HG03432 (cell line): Measurements from ENCODE around the gene ORC2.
"Not testable (repeated sequence)": the region's sequence is repeated elsewhere in the genome, so short reads cannot be mapped to it uniquely, and the experiment has no call there.

Experiments used
- ATAC-seq: cut with Tn5 transposase; IDR thresholded peaks from one replicate; pipeline ENCODE4 v1.9.1; 2021; ENCODE audit warnings: mild to moderate bottlenecking, moderate library complexity; ENCODE audit not compliant: unreplicated experiment

ORC2 gene

DNA sequence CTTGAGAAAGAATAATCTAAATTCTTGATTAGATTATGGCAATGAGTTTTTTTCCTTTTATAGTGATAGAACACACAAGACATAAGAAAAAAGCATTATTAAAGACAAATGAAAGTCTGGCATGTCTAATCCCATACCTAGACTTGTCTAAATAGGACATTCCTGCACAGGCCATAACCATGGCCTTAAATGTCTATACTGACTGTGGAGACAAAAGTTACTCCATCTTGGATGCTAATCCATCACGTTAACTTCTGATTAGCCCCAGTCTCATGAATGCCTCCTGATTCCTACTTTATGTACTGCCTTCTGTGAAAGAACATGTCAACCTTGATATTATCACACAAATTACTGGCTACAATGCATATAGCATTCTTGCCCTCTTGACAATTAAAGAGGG, 23.6 kb downstream of the ORC2 start:
- ATAC-seq, result no peak

DNA sequence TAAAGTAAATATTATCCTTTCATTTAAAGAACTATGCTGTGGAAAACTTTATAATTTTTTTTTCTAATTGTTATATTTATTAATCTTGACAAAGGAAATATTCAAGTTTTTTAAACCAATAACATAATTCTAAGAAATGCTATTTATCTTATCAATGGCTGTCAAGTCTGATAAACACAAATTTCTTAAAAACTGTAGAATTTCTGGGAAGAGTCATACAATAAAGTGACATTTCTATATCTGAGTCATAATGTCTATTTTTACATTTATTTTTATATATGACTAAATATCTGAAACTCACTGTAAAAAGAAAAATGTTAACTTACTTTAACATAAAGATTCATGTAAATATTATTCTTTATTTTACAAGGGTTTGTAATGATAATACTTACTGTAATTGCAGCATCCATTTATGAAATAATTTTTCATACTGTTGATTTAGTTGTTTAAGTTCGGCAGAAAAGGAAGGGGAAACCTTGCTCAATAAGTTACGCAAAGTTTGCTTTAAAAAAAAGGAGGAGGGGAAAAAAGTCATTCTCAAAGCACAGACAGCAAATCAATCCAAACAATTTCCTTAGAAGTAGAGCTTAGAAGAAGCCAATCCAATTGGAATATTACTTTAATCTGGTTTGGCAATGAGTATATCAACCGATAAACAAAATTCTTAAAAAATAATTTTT, 32.4 kb downstream of the ORC2 start:
- no peak for ATAC-seq

DNA sequence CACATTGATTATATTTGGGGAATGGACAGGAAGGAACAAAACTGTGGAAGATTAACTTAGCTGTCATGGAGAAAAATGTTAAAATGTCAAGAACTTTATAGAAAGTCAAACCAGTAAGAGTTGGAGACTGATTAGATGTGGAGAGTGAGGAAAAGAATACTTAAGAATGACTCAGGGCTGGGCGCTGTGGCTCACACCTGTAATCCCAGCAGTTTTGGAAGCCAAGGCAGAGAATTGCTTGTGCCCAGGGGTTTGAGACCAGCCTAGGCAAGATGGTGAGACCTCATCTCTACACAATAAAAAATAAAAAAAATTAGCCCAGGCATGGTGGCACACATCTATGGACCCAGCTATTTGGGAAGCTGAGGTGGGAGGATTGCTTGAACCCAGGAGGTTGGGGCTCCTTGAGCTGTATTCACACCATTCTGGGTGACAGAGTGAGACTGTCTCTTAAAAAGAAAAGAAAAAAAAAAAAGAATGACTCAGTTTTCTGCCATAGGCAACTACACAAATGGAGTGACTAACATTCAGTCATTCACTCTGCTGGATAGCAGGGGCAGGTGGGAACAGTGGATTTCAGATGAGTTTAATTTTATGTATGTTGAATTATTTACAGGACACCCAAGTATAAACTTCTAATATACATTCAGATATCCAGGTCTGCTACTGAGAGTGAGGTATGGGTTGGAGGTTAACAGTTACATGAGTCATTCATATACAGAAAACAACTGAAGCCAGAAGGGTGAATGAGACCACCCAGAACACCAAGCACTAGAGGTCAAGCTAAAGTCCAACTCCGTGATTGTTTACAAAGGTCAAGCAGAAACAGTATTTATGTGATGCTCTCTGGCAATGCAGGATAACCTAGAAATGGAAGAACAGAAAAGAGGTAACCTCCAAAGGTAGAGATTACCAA, 33.9 kb downstream of the ORC2 start:
- no peak for ATAC-seq

DNA sequence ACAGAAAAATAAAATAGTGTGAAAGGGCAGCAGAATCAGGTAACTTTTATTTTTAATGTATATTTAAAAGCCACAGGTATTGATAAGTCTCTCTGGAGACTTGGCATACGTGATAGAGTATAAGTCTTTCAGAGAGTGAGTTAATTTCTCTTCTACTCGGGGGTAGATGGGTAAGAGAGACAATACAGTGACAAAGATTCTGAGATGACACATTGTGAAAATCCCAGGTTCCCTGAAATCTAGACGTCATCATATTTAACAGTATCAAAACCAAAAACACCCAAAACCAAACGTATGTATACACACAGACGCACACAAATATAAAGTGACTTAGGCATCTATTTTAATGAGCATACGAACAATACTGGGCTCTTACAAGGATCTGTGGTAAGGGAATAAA, 41.0 kb downstream of the ORC2 start:
- no peak for ATAC-seq

DNA sequence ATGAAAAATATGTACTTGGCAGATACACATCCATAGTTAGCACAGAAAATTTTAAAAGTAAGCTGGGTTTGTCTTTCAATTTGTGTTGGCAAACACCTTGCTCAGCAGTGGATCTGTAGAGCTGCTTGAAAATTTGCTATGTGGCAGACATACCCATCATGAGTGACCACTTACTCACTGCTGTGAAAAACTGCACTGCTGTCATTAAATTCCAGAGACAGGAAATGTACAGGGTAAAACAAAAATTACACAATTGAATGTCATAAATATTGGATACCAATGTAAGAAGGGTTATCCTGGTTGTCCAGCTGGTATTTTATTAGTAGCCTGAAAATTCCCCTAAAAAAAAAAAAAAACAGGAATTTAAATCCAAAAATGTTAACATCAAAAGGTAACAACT, 49.8 kb downstream of the ORC2 start:
- ATAC-seq, result no peak

DNA sequence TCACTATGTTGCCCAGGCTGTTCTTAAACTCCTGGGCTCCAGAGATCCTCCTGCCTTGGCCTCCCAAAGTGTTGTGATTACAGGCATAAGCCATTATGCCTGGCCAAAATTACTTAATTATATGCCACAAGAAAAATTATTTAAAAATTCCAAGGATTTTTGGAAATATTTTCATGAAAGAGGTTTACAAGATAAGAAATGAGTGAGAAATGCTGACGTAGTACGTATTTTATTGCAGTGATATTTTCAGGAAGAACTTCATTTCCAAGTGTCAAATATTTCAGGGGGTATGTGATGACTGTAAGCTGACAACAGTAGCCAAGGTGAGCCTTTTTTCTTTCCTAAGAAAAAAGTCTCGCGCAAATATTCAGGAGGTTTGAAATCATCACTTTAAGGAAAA, 53.5 kb downstream of the ORC2 start:
- ATAC-seq, result no peak

DNA sequence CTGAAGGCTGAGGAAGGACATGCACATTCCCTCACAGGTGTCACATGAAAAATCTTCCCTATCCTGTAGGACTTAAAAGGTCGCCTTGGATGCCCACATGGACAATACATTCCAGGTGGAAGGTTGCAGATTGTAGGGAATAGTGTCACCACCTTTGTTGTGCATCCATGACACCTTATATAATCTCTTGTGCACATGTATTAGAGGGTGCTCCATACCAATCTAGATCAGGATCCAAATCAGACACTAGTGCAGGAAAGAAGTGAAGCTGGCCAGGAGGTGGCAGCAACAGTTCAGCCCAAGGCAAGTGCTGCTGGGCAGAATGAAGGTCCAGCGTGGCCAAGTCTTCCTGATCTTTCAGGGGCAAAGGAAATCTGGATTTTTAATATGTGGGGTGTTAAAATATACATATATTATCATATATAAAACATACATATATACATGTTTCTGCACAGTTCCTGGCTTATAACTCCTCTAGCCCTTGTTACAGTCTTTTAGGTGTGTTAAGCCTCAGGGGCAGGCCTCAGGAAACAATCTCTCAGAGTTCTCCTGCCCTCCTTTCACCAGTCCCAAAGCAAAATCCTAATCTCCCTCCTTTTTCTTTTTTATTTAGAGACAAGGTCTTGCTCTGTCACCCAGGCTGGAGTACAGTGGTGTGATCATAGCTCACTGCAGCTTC, 57.7 kb downstream of the ORC2 start:
- peak; percentile 64 for ATAC-seq

DNA sequence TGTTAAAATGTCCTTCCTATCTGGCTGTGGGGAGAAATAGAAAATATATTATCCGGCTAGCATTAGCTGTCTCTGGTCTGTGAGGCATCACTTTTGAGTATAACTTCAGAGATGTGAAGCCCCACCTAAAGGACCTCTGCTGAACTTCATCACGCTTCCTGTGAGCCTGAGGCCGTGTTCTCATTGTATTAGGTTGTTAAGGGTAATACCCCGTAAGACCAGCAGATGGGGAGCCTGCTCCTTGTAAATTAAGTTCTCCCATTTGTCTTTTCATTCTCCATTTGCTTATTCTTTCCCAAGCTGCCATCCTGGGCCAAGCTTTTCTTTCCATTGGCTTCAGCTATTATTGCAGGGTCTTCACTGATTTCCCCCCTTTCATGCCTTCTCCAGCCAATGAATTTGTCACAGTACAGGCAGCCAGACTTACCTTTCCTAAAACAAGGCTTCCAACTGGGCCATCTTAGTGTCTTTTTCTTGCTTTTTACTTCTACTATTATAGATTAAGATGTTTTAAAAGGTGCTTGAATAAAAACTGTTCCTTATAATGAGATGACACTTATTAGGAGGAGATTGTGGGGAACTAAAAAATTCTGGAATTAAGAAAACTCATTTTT, 61.9 kb downstream of the ORC2 start:
- peak; percentile 98 for ATAC-seq

DNA sequence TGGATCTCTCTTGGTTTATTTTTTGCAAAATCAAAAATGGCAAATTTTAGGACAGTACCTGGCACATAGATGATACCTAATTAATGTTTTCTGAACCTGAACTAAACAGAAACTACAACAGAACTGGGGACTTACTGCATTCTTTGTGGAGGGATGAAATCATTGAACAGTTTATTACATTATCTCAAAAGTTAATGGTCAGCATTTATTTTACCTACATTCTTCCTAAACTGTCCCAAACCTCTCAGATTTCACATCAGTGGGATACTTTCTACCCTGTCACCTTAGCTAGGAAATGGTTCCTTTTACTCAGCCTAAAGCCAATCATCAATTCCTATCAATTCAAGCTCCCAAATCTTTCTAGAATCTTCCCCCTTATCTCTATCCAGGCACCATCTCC, 64.0 kb downstream of the ORC2 start:
- ATAC-seq, result no peak

DNA sequence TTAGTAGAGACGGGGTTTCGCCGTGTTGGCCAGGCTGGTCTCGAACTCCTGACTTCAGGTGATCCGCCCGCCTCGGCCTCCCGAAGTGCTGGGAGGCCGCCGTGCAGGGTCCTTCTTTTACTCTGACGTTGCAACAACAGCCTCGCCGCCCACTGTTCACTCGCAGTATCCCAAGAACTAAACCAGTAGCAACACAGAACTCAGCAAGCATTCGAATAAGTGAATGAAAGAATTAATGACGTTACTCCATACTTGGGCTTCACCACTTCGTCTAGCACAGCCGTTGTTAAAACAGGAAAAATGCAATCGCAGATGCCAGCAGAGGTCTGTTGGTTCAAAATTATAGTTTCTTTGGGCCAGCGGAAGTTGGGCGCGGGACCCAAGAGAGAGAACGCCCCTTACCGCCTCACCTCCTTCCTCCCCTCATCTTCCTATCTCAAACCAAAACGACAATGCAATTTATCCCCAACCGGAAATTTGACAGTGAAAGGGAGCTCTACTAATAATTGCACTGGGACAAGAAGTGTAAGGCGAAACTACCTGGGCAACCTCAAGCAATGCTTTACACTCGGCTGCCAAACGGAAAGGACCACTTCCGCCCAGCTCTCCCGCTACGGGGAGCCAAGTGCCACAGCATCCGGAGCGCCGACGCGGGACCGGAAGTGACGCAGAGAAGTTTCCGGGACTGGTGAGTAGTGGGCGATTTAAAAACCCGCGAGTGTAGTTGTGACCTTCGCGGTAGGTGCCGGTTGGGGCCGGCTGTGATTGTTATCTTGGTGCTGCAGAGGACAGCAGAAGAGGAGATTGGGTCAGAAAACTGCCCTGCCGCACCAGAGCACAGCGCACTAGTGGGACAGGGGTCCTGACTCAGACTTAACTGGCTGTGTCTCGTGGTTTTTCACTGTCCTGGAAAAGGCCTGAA, 74.5 kb downstream of the ORC2 start, which contains the start of the genes NIF3L1 and PPIL3:
NIF3L1 (plus strand) TSS at position 668 of the 922 bp plus-strand sequence. CDS start 2,573 bp downstream, outside the sequence.
PPIL3 (minus strand) TSS at position 374 of the 922 bp plus-strand sequence. CDS start 1,462 bp downstream, outside the sequence.
- peak; percentile 90 for ATAC-seq

DNA sequence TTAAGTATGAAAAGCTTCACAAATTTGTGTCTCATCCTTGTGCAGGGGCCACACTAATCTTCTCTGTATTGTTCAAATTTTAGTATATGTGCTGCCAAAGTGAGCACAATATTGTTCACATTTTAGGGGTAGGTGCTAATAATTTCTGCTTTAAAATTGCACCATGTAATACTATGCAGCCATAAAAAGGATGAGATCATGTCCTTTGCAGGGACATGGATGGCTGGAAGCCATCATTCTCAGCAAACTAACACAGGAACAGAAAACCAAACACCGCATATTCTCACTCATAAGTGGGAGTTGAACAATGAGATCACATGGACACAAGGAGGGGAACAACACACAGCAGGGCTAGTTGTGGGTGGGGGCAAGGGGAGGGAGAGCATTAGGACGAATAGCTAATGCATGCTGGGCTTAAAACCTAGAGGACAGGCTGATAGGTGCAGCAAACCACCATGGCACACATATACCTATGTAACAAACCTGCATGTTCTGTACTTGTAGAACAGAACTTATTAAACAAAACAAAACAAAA, 81.7 kb downstream of the ORC2 start:
- ATAC-seq, result not testable (repeated sequence)

DNA sequence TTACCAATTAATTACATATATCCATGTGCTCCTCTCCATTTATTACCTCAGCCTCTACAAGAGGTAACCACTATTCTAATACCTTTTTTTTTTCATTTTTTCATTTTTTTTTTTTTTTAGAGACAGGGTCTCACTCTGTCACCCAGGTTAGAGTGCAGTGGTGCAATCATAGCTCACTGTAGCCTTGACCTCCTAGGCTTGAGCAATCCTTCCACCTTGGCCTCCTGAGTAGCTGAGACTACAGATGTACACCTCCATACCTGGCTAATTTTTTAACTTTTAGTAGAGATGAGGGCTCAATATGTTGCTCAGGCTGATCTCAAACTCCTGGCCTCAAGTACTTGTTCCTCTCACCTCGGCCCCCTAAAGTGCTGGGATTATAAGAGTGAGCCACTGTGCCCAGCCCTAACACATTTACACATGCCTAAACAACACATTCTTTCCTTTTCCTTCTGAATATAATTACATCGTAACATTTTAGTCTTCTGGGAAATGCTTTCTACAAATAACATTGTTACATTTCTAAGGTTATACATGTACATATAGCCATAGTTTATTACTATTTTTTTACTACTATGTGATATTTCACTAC, 85.1 kb downstream of the ORC2 start:
- no peak for ATAC-seq

DNA sequence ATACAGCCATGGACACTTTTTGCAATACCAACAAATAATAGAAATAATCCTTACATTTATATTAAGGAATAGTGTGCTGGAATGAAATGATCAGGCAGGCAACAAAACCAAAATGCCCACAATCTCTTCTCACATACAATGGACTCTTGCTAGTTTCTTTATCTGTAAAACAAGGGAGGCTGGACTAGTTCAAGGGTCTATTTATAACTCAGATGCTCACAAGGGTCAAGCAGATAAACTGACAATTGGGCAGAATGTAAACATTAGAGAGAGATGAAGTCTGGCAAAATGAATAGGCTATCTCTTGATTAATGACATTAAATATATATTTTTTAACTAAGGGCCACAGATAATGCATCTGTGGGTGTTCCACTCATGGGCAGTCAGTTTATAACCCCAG, 86.0 kb downstream of the ORC2 start:
- ATAC-seq, result no peak

DNA sequence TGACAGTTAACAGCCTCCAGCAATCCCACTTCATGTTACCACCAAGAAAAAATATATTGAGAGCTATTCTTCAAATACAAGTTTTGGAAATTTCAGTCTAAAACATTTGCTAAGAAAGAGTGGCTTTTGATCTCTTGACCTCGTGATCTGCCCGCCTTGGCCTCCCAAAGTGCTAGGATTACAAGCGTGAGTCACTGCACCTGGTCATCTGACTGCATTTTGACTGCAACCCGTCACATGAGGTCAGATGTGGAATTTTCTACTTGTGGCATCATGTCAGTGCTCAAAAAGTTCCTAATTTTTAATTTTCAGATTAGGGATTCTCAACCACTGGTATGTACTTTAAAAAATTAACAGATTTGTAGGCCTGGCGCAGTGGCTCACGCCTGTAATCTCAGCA, 89.9 kb downstream of the ORC2 start:
- no peak for ATAC-seq

DNA sequence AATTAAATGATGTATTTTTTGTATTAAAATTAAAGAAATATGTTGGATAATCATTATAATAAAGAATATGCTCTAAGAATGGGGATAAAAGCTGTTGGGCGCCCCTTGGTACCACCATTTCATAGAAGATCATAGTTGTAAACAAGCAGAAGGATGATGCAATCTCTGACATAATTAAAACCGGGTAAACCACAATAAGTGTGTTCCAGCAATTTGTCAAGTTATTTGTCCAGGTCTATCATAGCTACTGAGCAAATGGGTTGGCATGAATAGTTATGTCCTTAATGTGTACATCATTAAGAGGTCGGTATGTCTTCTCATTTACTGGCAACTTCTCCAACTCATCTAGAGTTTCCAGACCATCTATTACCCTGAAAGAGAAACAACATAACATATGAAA, 92.3 kb downstream of the ORC2 start:
- ATAC-seq, result no peak

DNA sequence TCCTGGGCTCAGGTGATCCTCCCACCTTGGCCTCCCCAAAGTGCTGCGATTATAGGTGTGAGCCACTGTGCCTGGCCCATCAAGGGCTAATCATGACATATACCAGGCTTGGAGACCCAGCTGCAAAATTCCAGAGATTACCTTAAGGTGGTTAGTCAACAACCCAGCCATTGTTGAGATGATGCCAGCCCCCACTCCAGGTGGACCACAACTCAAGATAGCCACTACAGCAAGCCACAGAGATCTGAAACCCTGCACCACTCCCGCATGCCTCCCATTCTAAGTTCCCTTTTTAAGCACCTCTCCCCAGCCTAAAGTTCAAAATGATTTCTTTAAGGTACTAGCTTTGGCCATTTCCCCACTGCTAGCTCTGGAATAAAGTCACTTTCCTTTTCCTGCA, 94.4 kb downstream of the ORC2 start:
- no peak for ATAC-seq

DNA sequence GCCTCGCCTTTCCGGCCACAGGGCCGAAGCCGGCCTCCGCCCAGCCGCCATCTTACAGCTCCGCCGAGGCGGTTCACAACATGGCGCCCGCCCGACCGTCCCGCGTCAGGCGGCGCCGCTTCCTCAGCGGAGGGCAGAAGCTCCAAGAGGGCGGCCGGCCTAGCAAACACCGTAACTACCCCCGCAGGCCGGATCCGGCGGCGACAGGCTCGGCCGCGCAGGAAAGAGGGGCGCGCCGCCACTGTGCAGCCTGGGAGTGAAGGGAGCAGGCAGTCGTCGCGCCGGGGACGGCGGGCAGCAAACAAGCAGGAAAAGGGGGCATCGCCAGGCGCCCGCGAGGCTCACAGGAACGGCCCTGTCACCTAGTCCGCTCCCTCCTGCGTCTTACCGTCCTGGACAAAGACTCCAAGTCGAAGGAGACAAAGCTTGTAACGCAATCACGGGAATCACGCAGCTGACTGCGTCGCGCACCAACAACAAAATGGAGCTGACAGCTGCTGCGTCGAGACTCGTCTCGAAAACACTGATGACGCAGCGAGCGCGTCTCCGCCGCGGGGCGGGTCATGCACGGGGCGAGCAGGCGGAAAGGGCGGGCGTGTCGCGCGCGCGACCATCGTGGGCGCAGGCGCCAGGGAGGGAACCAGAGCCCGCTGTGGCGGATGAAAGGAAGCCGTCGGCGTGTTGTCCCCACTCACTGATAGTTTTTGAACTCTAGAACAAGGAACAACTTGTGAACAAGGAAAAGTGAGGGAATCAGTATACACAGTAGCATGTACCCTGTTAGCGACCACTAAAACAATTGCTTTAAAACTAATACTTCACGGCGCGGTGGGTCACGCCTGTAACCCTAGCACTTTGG, 99.1 kb downstream of the ORC2 start, which contains the start of gene CLK1:
CLK1 (minus strand) TSS at position 483 of the 859 bp plus-strand sequence. CDS start 2,796 bp downstream, outside the sequence.
- ATAC-seq, result peak; percentile 89

DNA sequence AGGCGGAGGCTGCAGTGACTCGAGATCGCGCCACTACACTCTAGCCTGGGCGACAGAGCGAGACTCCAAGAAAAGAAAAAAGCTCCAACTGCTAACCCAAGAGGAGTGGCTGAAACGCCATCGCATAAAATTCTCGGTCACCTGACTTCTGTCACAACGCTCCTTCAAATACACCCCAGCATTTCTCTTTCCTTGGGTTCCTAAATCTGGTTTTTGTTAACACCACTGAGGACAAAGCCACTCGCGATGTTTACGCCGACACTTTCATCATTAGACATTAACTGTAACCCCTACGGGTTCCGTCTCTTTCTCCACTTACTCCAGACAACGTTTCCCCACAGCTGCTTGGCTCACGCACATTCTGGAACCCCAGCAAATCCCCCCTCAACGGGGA, 99.7 kb downstream of the ORC2 start:
- peak; percentile 4 for ATAC-seq
